Pancreas (tissue), 10 donors: Measurements from ENCODE around the gene MS4A4E. TPM values are rescaled to one million over a fixed set of nuclear protein-coding genes. Genes with fewer than 3 reads are reported as not detected.

Experiments used
- ATAC-seq, 4 donors: fragments of 200-7000 bp; cut with Tn5 transposase; one replicate each; pipeline versions ENCODE4 v1.8.0 to v1.9.1; 2020; ENCODE audit warnings: mild to moderate bottlenecking in 4 of 4, moderate library complexity in 4 of 4
- DNase-seq, 6 donors: peaks; one replicate each; pipeline ENCODE4 v3.0.0-alpha.2; 2020
- FAIRE-seq: peaks from 2 replicates; lab custom pipeline; 2012; peaks lifted over from hg19 to GRCh38; lab: Jason Lieb, UNC
- H3K27ac ChIP-seq, 4 donors: fragments of 200-600 bp; sonication (generic); 1 replicate in 3 of 4; 2 replicates in 1 of 4; pipeline versions ENCODE4 v1.5.0 to v1.8.0; 2020
- H3K27me3 ChIP-seq, 4 donors: fragments of 200-600 bp; one replicate each; pipeline ENCODE4 v1.8.0; 2021
- H3K36me3 ChIP-seq, 3 donors: fragments of 200-600 bp; sonication (generic) in 1 of 3; one replicate each; pipeline versions ENCODE4 v1.5.0 to v1.8.0; 2020 to 2021
- H3K4me1 ChIP-seq, 3 donors: fragments of 200-600 bp; one replicate each; pipeline ENCODE4 v1.8.0; 2021
- H3K4me3 ChIP-seq, 4 donors: fragments of 200-600 bp; sonication (generic) in 2 of 4; one replicate each; pipeline versions ENCODE4 v1.5.0 to v1.8.0; 2020 to 2021
- H3K9me3 ChIP-seq, 4 donors: fragments of 200-600 bp; one replicate each; pipeline ENCODE4 v1.8.0; 2021
- WGBS, 2 donors: extraction: QIAGEN DNeasy Blood & Tissue Kit; methylation state at CpG; one replicate each; pipeline ENCODE4 v1.1.7; 2013; 5-methylcytosine and 5-hydroxymethylcytosine counted together
- intact Hi-C, 3 donors: fragments of 100-400 bp; cut with DNase I; formaldehyde crosslinking; loops; one replicate each; pipeline versions ENCODE4 v1.11.1 to v1.14.2; 2022
- polyA plus RNA-seq, 2 donors: library from polyadenylated mRNA; stranded (reverse); fragments of 200-250 nt; gene quantifications; one replicate each; pipeline ENCODE4 v1.2.3, GENCODE V29; 2013
- total RNA-seq, 6 donors: library from RNA; stranded (reverse); fragmentation: NEBNext Ultra II Directional in 4 of 6; extraction: Animal tissue kit (Norgen Biotek cat#: 25700) in 4 of 6; gene quantifications; one replicate each; pipeline versions ENCODE4 v1.2.1 to v1.2.4, GENCODE V29; 2021 to 2023
- TF ChIP-seq, protein P1 (sequence below), 4 donors: fragments of 200-600 bp; sonication (generic) in 3 of 4; IDR thresholded peaks; one replicate each; pipeline versions ENCODE4 v1.5.0 to v1.8.0; 2021; ENCODE audit warnings: antibody characterized with exemption in 4 of 4
- donor health status: healthy with polysubstance abuse.
- donor health status: DM: no; HTN: no; CAD: no; lungs with moderate emphysema.
- donor health status: DM: no; HTN: no; CAD: no.
- donor health status: control.
- donor health status: control.
- donor health status: Bipolar disorder and iron deficiency.
- donor health status: DM: yes; HTN: yes; CAD: no.
- donor health status: DM: no; HTN: no; CAD: no.
- donor health status: DM: no; HTN: no; CAD: no.
- donor health status: DM: yes; HTN: yes; CAD: no.

Gene MS4A4E
- total and polyA plus RNA-seq, 8 donors, result 0.14 to 3.3 (median 0.35) TPM; not detected in 1

DNA sequence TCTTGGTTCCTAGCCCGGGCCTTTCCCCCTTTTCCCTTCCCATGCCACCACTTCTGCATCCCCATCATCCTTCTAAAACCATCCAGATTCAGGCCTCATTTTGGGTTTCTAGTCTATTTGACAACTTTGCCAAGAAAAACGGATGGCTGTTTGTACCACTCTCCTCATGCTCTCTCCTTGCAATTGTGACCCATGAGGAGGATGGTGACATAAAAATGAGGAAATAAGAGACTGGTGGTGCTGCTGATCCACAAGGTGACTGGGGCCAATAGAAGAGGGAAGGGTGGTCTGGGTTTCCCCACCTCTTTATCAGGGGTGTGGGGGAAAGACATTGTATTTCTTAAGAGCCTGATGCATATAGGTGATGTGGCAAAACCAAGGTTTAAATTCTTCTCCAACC lies 38.5 kb upstream of the MS4A4E start:
- FAIRE-seq (no peak), ATAC-seq (peak in 2 of 4 donors; percentile 38 to 56), DNase-seq (no peak)
- TF ChIP-seq, protein P1, sequence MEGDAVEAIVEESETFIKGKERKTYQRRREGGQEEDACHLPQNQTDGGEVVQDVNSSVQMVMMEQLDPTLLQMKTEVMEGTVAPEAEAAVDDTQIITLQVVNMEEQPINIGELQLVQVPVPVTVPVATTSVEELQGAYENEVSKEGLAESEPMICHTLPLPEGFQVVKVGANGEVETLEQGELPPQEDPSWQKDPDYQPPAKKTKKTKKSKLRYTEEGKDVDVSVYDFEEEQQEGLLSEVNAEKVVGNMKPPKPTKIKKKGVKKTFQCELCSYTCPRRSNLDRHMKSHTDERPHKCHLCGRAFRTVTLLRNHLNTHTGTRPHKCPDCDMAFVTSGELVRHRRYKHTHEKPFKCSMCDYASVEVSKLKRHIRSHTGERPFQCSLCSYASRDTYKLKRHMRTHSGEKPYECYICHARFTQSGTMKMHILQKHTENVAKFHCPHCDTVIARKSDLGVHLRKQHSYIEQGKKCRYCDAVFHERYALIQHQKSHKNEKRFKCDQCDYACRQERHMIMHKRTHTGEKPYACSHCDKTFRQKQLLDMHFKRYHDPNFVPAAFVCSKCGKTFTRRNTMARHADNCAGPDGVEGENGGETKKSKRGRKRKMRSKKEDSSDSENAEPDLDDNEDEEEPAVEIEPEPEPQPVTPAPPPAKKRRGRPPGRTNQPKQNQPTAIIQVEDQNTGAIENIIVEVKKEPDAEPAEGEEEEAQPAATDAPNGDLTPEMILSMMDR (IDR thresholded peaks at IDR 0.05), result no peak
- intact Hi-C loops, result no loop called here
- Histone ChIP-seq H3K9me3 (no peaks in the 10 kb centered on the region), H3K27me3 (peaks cover 0 to 3% (median 0%) of the 10 kb centered on the region in 4 donors), H3K27ac (peak overlapping the region in 1 of 4 donors; percentile 50), H3K36me3 (no peaks in the 10 kb centered on the region), H3K4me3 (no peak overlapping the region), H3K4me1 (no peaks in the 10 kb centered on the region)
- 31 to 34% methylated on average over 2 of the region's 2 CpGs for WGBS, 2 donors

DNA sequence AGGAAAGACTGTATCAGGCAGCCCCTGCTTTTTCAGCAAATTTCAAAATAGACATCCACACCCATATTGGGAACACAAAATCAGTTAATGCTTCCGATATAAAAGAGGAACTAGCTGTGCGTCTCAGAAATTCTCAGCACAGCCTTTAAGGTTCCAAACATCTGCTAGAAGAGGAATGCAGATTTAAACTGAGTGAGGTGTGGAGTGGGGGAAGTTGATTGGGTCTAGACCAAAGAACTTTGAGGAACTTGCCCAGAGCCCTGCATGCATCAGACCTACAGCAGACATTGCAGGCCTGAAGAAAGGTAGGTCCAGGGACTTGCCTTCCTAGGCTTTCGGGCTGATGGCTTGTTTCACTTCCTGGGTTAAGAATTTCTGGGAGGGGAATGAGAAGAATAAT lies 37.5 kb upstream of the MS4A4E start, which contains the start of gene MS4A4A:
Gene MS4A4A, plus strand, starts transcription at position 255 of the 400 bp plus-strand sequence. Its CDS starts 10 bp downstream, at position 265.
- peak within 1 kb of the TSS in 1 of 4 donors; percentile 10 for H3K4me3 ChIP-seq
- DNase-seq, result peak in 1 of 6 donors; percentile 25
- ATAC-seq, result peak in 2 of 4 donors; percentile 72 to 81
- H3K27ac ChIP-seq, result peak within 1 kb of the TSS in 2 of 4 donors; percentile 12 to 50
- TF ChIP-seq, protein P1 (IDR thresholded peaks at IDR 0.05), result no peak
- intact Hi-C loops, result no loop called here
- H3K9me3 ChIP-seq, result no peaks in the 10 kb centered on the region
- 85 to 89% methylated on average over 3 of the region's 3 CpGs for WGBS, 2 donors
- no peaks in the 10 kb centered on the region for H3K36me3 ChIP-seq
- no peaks in the 10 kb centered on the region for H3K4me1 ChIP-seq
- no peak for FAIRE-seq
- H3K27me3 ChIP-seq, result peaks cover 0 to 3% (median 0%) of the 10 kb centered on the region in 4 donors

DNA sequence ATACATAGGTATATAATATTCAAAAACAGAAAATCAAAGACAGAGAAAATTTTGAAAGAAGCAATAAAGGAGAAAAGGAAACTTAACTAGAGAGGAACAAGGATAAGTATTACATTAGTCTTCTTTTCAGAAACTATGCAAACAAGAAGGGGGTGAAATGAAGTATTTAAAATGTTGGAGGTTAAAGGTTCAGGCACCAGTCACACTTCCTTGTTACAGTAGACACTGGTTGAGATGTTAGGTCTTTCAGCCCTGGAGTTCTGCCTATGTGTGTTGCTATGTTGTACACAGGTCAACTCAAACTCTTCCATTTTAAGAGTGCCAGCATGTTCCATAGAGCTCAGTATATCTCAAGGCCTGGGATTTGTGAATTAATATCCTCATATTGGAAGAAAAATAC lies 31.5 kb upstream of the MS4A4E start:
- TF ChIP-seq, protein P1 (IDR thresholded peaks at IDR 0.05), result no peak
- H3K9me3 ChIP-seq, result no peaks in the 10 kb centered on the region
- no peaks in the 10 kb centered on the region for H3K4me1 ChIP-seq
- no peak overlapping the region for H3K27ac ChIP-seq
- FAIRE-seq (no peak), DNase-seq (no peak), ATAC-seq (no peak)
- H3K36me3 ChIP-seq, result no peaks in the 10 kb centered on the region
- intact Hi-C loops, result no loop called here
- peaks cover 0 to 3% (median 1%) of the 10 kb centered on the region in 4 donors for H3K27me3 ChIP-seq
- no peak overlapping the region for H3K4me3 ChIP-seq

DNA sequence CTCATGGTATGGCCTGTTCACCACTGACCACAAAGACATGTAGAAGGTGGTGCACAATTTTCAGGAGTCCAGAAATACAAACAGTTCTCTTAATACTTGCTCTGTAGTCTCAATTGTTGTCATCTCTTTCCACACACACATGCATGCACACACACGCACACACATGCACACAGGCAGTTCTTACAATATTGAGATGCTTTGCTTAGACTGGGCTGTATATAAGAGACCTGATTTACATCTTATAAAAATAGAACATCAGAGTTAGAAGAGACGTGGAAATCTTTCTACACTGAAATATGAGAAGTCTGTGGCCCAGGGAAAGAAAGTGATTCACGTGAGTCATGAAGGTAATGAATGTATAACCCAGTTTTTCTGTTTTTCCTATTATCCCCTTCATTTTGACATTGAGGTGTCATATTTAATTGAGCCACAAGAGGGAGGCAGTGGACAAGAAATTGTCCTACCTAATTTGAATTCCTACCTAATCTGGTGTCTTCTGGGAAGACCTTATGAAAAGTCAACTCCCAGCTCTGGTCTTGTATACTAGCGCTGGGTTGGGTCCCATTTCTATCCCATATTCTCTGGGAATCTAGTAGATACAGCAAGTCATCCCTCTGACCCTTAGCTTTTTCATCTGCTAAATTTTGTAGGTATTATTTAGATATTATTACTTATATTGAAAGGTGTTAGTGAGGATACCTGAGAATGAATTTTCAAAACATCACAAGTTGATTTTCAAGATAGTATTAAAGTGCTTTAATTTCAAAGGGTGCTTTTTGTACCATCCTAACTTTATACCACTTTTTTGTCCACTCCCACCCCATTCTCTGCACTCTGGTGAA lies 22.7 kb upstream of the MS4A4E start:
- H3K4me3 ChIP-seq, result no peak overlapping the region
- no peaks in the 10 kb centered on the region for H3K9me3 ChIP-seq
- no peak overlapping the region for H3K27ac ChIP-seq
- no peaks in the 10 kb centered on the region for H3K4me1 ChIP-seq
- H3K27me3 ChIP-seq, result peaks cover 0 to 3% (median 0%) of the 10 kb centered on the region in 4 donors
- TF ChIP-seq, protein P1 (IDR thresholded peaks at IDR 0.05), result peak; percentile 47 to 73 (median 60)
- no peak for FAIRE-seq
- ATAC-seq, result peak in 3 of 4 donors; percentile 73 to 86 (median 82)
- peak in 1 of 6 donors; percentile 13 for DNase-seq
- intact Hi-C loops, result no loop called here
- 17 to 18% methylated on average over 4 of the region's 4 CpGs for WGBS, 2 donors
- no peaks in the 10 kb centered on the region for H3K36me3 ChIP-seq

DNA sequence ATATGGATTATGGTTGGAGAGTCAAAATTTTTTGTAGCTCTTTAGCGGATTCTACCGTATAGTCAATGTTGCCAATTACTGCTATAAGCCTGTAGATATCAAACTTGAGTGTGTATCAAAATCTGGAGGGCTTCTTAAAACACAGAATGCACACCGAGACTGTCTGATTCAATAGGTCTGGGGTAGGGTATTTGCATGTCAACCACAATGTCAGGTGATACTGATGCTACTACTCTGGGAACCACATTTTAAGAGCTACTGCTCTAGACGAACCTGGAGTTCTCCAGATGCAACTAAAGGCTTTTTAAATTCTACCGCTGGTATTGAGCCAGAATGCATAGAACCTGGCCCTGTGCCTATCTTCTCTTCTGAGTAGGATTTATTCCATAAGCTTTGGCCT lies 21.7 kb upstream of the MS4A4E start:
- Histone ChIP-seq H3K27ac (no peak overlapping the region), H3K4me1 (no peaks in the 10 kb centered on the region), H3K36me3 (no peaks in the 10 kb centered on the region), H3K9me3 (no peaks in the 10 kb centered on the region), H3K4me3 (no peak overlapping the region), H3K27me3 (peaks cover 0 to 3% (median 0%) of the 10 kb centered on the region in 4 donors)
- WGBS, 2 donors, result 58 to 76% methylated on average over 5 of the region's 5 CpGs
- TF ChIP-seq, protein P1 (IDR thresholded peaks at IDR 0.05), result no peak
- intact Hi-C loops, result no loop called here
- DNase-seq (no peak), ATAC-seq (no peak), FAIRE-seq (no peak)
